HepG2 (cell line): ENCODE results near the gene SPACA4. TPM values are rescaled to one million over a fixed set of nuclear protein-coding genes. Genes with fewer than 3 reads are reported as not detected.

ENCODE experiments used
- BRD4 ChIP-seq: sonication (generic); formaldehyde crosslinking; IDR thresholded peaks from 2 replicates; pipeline ENCODE4 v1.4.0; 2020; ENCODE audit warnings: missing genetic modification reagents
- CREM ChIP-seq, 2 experiments: sonication (generic) in 1 of 2; formaldehyde crosslinking in 1 of 2; IDR thresholded peaks; 2 replicates each; pipeline versions ENCODE4 v1.4.0 to v1.6.1; 2016 to 2020; ENCODE audit warnings: antibody characterized with exemption in 1 of 2, mild to moderate bottlenecking in 1 of 2, missing genetic modification reagents in 1 of 2
- PTBP1 ChIP-seq: fragments of 200-400 bp; formaldehyde crosslinking; IDR thresholded peaks from 2 replicates; pipeline ENCODE4 v1.6.1; 2018; ENCODE audit warnings: low read length, low read depth; ENCODE audit not compliant: poor library complexity, severe bottlenecking
- SMC3 ChIP-seq: IDR thresholded peaks from 2 replicates; pipeline ENCODE4 v1.6.1; 2011; ENCODE audit warnings: low read length, improper control_type of control experiment
- TAF1 ChIP-seq: sonication (generic); formaldehyde crosslinking; IDR thresholded peaks from 2 replicates; pipeline ENCODE4 v1.4.0; 2020; ENCODE audit warnings: missing genetic modification reagents
- ZNF12 ChIP-seq: sonication (generic); formaldehyde crosslinking; IDR thresholded peaks from 2 replicates; pipeline ENCODE4 v1.5.0; 2020; ENCODE audit warnings: missing genetic modification reagents
- ZNF17 ChIP-seq: sonication (generic); formaldehyde crosslinking; IDR thresholded peaks from 2 replicates; pipeline ENCODE4 v1.5.0; 2020; ENCODE audit warnings: mild to moderate bottlenecking, missing genetic modification reagents
- ZNF224 ChIP-seq: sonication (generic); formaldehyde crosslinking; IDR thresholded peaks from 2 replicates; pipeline ENCODE4 v1.5.0; 2020; ENCODE audit warnings: mild to moderate bottlenecking, missing genetic modification reagents
- ZNF234 ChIP-seq: sonication (generic); formaldehyde crosslinking; conservative IDR thresholded peaks from 2 replicates; pipeline ENCODE4 v1.5.1; 2020; ENCODE audit warnings: mild to moderate bottlenecking, missing genetic modification reagents
- ZNF296 ChIP-seq: sonication (generic); formaldehyde crosslinking; conservative IDR thresholded peaks from 2 replicates; pipeline ENCODE4 v1.5.0; 2020; ENCODE audit warnings: mild to moderate bottlenecking, missing genetic modification reagents
- ZNF567 ChIP-seq: sonication (generic); formaldehyde crosslinking; IDR thresholded peaks from 2 replicates; pipeline ENCODE4 v1.8.1; 2023; ENCODE audit warnings: mild to moderate bottlenecking, missing genetic modification reagents, borderline replicate concordance
- ZNF678 ChIP-seq: sonication (generic); formaldehyde crosslinking; IDR thresholded peaks from 2 replicates; pipeline ENCODE4 v1.4.0; 2020; ENCODE audit warnings: mild to moderate bottlenecking, missing genetic modification reagents
- ZSCAN20 ChIP-seq: sonication (generic); formaldehyde crosslinking; IDR thresholded peaks from 2 replicates; pipeline ENCODE4 v1.4.0; 2020; ENCODE audit warnings: missing genetic modification reagents, mild to moderate bottlenecking, borderline replicate concordance
- polyA plus RNA-seq, 8 experiments: library from polyadenylated mRNA; depleted of rRNA in 3 of 8; stranded (reverse) in 7 of 8; unstranded in 1 of 8; fragments of >200 nt; fragmentation: Illumina TruSeq in 4 of 8; extraction: Trizol in 4 of 8; gene quantifications; 2 replicates each; pipeline versions ENCODE4 v1.2.1 to v1.2.3, GENCODE V29; 2011 to 2016; ENCODE audit warnings: low read depth in 4 of 8, missing spikeins in 1 of 8, mixed read lengths in 1 of 8; ENCODE audit not compliant: insufficient read depth in 1 of 8
- total RNA-seq, 5 experiments: library from RNA; depleted of rRNA; stranded (reverse); fragments of >200 nt; fragmentation: Illumina TruSeq; extraction: Trizol; gene quantifications; 2 replicates each; pipeline ENCODE4 v1.2.3, GENCODE V29; 2016; ENCODE audit warnings: low read depth in 1 of 5
- TF ChIP-seq, protein P1 (sequence below): sonication (generic); formaldehyde crosslinking; IDR thresholded peaks from 2 replicates; pipeline ENCODE4 v1.5.0; 2020; ENCODE audit warnings: mild to moderate bottlenecking, missing genetic modification reagents, borderline replicate concordance
- TF ChIP-seq, protein P2 (sequence below): IDR thresholded peaks from 2 replicates; pipeline ENCODE4 v1.6.1; 2016; ENCODE audit warnings: missing biosample characterization, missing genetic modification reagents, low read depth
- TF ChIP-seq, protein P3 (sequence below): sonication (generic); formaldehyde crosslinking; IDR thresholded peaks from 2 replicates; pipeline ENCODE4 v1.4.0; 2020; ENCODE audit warnings: missing genetic modification reagents, borderline replicate concordance
- TF ChIP-seq, protein P4 (sequence below): sonication (generic); formaldehyde crosslinking; IDR thresholded peaks from 2 replicates; pipeline ENCODE4 v1.4.0; 2020; ENCODE audit warnings: missing genetic modification reagents

The SPACA4 gene
- total and polyA plus RNA-seq, 2 of the 13 experiments (the other 11 are each of a cell fraction or from before 2014, with no cell fraction given) = not detected

DNA sequence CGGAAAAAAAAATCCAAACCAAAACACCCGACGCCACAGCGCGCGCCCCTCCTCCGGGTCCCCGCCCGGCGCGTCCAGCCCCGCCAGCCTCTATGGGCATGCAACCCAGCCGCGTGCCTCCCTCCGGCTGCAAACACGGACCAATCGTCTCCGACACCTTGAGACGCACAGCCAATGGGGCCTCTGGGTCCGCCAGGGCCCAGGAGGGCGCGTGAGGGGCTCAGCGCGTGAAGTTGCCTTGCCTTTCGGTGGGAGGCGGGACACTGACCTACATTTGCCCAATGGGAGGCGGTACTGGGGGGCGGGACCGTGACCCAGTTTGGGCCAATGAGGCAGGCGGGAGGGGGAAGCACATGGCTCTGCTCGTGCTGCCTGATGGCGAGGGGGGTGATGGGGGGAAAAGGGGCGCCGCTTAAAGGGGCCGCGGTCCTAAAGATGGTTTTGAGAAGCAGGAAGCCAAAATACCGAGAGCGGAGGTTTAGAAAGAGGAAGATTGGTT lies 31.0 kb downstream of the SPACA4 start (continued):
- TF ChIP-seq PTBP1 = no peak
- TF ChIP-seq, protein P1, sequence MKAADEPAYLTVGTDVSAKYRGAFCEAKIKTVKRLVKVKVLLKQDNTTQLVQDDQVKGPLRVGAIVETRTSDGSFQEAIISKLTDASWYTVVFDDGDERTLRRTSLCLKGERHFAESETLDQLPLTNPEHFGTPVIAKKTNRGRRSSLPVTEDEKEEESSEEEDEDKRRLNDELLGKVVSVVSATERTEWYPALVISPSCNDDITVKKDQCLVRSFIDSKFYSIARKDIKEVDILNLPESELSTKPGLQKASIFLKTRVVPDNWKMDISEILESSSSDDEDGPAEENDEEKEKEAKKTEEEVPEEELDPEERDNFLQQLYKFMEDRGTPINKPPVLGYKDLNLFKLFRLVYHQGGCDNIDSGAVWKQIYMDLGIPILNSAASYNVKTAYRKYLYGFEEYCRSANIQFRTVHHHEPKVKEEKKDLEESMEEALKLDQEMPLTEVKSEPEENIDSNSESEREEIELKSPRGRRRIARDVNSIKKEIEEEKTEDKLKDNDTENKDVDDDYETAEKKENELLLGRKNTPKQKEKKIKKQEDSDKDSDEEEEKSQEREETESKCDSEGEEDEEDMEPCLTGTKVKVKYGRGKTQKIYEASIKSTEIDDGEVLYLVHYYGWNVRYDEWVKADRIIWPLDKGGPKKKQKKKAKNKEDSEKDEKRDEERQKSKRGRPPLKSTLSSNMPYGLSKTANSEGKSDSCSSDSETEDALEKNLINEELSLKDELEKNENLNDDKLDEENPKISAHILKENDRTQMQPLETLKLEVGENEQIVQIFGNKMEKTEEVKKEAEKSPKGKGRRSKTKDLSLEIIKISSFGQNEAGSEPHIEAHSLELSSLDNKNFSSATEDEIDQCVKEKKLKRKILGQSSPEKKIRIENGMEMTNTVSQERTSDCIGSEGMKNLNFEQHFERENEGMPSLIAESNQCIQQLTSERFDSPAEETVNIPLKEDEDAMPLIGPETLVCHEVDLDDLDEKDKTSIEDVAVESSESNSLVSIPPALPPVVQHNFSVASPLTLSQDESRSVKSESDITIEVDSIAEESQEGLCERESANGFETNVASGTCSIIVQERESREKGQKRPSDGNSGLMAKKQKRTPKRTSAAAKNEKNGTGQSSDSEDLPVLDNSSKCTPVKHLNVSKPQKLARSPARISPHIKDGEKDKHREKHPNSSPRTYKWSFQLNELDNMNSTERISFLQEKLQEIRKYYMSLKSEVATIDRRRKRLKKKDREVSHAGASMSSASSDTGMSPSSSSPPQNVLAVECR (CRISPR knock-in tag) = peak; percentile 82; the same call in 1 of the 2 replicates
- no peak; the same call in 1 of the 2 replicates for TF ChIP-seq ZNF234 (CRISPR knock-in tag)
- no peak for TF ChIP-seq ZSCAN20 (CRISPR knock-in tag)
- TF ChIP-seq, protein P2, sequence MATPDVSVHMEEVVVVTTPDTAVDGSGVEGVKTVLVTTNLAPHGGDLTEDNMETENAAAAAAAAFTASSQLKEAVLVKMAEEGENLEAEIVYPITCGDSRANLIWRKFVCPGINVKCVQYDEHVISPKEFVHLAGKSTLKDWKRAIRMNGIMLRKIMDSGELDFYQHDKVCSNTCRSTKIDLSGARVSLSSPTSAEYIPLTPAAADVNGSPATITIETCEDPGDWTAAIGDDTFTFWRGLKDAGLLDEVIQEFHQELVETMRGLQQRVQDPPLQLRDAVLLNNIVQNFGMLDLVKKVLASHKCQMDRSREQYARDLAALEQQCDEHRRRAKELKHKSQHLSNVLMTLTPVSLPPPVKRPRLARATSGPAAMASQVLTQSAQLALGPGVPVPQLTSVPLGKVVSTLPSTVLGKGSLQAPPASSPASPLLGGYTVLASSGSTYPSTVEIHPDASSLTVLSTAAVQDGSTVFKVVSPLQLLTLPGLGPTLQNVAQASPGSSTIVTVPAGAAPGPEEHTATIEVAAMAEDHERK (CRISPR knock-in tag) = peak; percentile 37; the same call in 1 of the 2 replicates
- no peak for TF ChIP-seq ZNF12 (CRISPR knock-in tag)
- TF ChIP-seq BRD4 (CRISPR knock-in tag) = no peak
- peak; percentile 57; the same call in 1 of the 2 replicates for TF ChIP-seq ZNF678 (CRISPR knock-in tag)
- TF ChIP-seq, protein P3, sequence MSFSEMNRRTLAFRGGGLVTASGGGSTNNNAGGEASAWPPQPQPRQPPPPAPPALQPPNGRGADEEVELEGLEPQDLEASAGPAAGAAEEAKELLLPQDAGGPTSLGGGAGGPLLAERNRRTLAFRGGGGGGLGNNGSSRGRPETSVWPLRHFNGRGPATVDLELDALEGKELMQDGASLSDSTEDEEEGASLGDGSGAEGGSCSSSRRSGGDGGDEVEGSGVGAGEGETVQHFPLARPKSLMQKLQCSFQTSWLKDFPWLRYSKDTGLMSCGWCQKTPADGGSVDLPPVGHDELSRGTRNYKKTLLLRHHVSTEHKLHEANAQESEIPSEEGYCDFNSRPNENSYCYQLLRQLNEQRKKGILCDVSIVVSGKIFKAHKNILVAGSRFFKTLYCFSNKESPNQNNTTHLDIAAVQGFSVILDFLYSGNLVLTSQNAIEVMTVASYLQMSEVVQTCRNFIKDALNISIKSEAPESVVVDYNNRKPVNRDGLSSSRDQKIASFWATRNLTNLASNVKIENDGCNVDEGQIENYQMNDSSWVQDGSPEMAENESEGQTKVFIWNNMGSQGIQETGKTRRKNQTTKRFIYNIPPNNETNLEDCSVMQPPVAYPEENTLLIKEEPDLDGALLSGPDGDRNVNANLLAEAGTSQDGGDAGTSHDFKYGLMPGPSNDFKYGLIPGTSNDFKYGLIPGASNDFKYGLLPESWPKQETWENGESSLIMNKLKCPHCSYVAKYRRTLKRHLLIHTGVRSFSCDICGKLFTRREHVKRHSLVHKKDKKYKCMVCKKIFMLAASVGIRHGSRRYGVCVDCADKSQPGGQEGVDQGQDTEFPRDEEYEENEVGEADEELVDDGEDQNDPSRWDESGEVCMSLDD (CRISPR knock-in tag) = no peak
- TF ChIP-seq CREM (IDR thresholded peaks at IDR 0.05) = peak; percentile 34
- TF ChIP-seq CREM (CRISPR knock-in tag; IDR thresholded peaks at IDR 0.05) = no peak
- peak; percentile 35; the same call in 1 of the 2 replicates for TF ChIP-seq TAF1 (CRISPR knock-in tag)
- TF ChIP-seq ZNF567 = no peak
- TF ChIP-seq ZNF296 = no peak
- TF ChIP-seq, protein P4, sequence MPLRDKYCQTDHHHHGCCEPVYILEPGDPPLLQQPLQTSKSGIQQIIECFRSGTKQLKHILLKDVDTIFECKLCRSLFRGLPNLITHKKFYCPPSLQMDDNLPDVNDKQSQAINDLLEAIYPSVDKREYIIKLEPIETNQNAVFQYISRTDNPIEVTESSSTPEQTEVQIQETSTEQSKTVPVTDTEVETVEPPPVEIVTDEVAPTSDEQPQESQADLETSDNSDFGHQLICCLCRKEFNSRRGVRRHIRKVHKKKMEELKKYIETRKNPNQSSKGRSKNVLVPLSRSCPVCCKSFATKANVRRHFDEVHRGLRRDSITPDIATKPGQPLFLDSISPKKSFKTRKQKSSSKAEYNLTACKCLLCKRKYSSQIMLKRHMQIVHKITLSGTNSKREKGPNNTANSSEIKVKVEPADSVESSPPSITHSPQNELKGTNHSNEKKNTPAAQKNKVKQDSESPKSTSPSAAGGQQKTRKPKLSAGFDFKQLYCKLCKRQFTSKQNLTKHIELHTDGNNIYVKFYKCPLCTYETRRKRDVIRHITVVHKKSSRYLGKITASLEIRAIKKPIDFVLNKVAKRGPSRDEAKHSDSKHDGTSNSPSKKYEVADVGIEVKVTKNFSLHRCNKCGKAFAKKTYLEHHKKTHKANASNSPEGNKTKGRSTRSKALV = no peak
- TF ChIP-seq ZNF17 (CRISPR knock-in tag) = no peak
- TF ChIP-seq ZNF224 (CRISPR knock-in tag) = no peak
- TF ChIP-seq SMC3 = no peak
